Stimulated activated CD8-positive, alpha-beta memory T cell treated with anti-CD3 and anti-CD28 coated beads, Interleukin-12 subunit alpha, Interleukin-12 subunit beta, amount 100 ng/mL, for 24 hours (primary cell): ENCODE measurements around the gene OVOL2.
"Not testable (repeated sequence)": the region's sequence is repeated elsewhere in the genome, so short reads cannot be mapped to it uniquely, and the experiment has no call there.

Experiments used
- DNase-seq: peaks from one replicate; pipeline ENCODE4 v3.0.0-alpha.2; 2020; ENCODE audit errors: extremely low read depth

Gene OVOL2

GRCh38 chr20:18057101-18057993 lies at the start of gene OVOL2:
Gene OVOL2, minus strand, starts transcription at chr20:18057916. Its CDS starts 282 bp downstream, at chr20:18057634.
- DNase-seq = no peak

- no peak for DNase-seq
Observed at GRCh38 chr20:18103497-18103896, 45.8 kb upstream of the OVOL2 start.

- DNase-seq = no peak
Observed at GRCh38 chr20:18101125-18101810, 43.6 kb upstream of the OVOL2 start.

GRCh38 chr20:18100569-18100968 lies 42.9 kb upstream of the OVOL2 start:
- not testable (repeated sequence) for DNase-seq

DNA sequence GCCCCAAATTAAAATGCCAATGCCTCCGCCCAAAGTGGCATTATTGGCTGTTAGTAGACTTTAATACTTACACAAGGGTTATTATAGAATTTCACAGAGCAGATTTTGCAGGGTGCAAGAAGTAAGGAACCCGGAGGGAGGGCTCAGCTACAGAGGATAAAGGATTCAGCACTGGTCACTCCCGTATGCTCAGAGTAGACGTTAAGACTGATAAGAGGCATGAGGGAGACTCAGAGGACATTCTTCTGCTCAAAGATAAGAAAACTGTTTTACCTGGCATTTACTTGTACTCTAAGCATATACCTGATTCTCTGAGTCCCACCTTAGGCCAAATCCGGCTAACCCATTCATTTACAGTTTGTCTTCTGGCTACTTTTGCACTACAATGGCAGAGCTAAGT lies 36.5 kb upstream of the OVOL2 start:
- DNase-seq = no peak

GRCh38 chr20:18093388-18093787 lies 35.7 kb upstream of the OVOL2 start:
- DNase-seq = no peak

DNA sequence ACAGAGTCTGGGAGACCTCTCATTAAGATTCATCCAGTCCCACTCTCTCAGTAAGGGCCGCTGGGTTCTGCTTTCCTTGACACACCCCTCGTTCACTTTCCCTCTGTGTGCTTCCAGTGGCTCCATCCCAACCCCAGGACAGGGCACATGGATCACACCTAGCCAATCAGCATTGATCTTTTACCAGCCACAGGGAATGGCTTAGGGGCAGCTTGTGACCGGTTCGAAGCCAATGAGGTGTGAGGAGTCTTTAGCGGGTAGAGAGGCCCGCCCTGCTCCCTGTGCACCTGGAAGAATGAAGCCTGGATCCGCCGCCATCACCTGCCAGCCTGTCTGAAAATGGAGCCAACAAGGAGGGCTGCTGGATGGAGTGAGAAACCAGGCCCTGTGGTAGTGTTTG lies 35.2 kb upstream of the OVOL2 start:
- no peak for DNase-seq

DNA sequence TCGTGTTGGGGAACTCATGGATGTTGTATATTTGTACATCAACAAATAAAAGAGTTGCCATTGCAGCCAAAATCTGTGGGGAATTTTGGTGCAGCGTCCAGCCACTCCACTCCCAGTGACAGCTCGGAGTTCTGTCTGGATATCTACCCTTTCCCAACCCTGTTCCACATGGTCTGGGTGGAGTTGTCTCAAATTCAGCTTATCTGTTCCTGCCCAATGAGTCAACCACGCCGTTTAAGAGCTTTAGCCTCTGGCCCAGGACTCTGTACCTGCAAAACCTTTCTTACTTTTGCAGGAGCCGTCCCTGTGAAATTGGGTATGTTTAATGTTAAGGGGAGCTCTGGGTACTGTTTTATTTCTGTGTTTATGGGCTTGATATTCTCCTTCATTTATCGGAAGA lies 33.9 kb upstream of the OVOL2 start:
- DNase-seq = no peak

DNA sequence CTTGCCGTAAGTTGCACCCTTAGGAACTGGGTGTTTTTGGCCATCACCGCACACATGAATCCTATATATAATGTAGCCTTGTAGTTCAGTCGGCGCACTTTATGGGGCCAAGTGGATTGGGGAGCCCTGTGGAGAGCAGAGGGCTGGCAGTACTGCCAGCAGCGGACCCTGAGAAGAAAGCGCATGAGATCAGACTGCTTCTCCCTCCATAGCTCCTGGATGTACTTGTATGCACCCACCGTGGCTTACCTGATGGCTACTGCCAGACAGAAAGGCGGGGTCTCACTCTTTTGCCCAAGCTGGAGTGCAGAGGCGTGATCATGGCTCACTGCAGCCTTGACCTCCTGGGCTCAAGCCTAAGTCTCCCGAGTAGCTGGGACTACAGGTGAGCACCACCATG lies 32.8 kb upstream of the OVOL2 start:
- no peak for DNase-seq

DNA sequence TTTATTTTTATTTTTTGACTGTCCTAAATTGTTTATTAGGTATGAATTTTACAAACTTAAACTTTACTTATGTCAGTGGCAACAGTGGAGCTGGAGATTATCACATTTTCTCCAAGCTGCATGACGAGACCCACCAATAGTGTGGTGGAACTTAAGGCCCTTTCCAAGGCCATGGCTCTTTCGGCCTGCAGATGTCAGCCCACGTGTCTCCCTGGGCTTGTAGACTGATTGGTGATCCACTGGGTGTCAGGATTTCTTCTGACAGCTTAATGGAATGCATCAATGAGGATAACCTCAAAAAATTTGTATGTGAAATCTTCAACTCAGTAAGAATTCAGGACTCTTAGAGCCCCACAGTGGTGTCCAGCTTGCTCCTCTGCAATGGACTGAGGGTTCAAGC lies 32.3 kb upstream of the OVOL2 start:
- no peak for DNase-seq

GRCh38 chr20:18088841-18089240 lies 31.1 kb upstream of the OVOL2 start:
- DNase-seq = not testable (repeated sequence)

GRCh38 chr20:18088298-18088697 lies 30.6 kb upstream of the OVOL2 start:
- DNase-seq = not testable (repeated sequence)

GRCh38 chr20:18087054-18087453 lies 29.3 kb upstream of the OVOL2 start:
- no peak for DNase-seq

DNA sequence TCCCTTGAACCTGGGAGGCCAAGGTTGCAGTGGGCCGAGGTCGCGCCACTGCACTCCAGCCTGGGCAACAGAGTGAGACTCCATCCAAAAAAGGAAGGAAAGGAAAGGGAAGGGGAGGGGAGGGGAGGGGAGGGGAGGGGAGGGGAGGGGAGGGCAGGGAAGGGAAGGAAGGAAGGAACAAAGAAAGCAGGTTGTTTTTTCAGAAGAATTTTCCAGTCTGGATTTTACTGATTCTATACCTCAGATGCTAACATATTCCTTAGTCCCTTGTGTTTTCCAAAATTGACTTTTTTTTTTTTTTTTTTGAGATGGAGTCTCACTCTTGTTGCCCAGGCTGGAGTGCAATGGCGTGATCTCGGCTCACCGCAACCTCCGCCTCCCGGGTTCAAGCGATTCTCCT lies 23.1 kb upstream of the OVOL2 start:
- DNase-seq = not testable (repeated sequence)

GRCh38 chr20:18079756-18080353 lies 22.1 kb upstream of the OVOL2 start:
- DNase-seq = no peak

- DNase-seq = no peak
Observed at GRCh38 chr20:18077157-18077556, 19.4 kb upstream of the OVOL2 start.

GRCh38 chr20:18072532-18072931 lies 14.8 kb upstream of the OVOL2 start:
- DNase-seq = no peak

DNA sequence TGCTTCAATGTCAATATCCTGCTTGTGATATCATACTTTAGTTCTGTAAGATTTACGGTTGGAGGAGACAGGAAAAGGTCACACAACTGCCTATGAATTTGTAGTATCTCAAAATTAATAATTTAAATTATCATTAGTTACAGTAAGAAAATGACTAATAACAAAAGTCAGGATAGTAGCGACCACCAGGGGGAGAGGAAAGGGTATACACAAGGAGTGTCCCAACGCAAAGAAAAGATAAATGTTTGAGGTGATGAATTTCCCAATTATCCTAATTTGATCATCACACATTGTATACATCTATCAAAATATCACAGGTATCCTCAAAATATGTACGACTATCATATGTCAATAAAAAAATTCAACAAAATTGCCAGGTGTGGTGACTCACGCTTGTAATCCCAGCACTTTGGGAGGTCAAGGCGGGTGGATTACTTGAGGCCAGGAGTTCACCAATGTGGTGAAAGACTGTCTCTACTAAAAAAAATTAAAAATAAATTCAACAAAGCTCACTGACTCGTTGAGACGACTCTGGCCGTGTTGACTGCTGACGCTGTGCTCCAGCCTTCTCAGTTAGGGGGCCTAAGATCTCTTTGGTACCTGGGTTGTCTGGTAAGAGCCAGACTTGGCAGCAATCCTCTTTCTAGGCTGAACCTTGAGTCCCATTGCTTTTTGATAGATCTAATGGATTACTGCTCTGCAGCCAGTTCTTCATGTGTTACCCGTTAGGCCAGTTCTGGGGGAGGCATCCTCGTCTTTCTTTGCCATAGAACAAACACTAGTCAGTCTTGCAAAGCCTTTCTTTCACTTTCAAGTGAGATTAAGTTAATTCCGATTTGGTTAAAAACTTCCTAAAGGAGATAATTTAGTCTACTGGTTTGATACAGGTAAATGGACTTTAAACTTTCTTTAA lies 9.0 kb upstream of the OVOL2 start:
- DNase-seq = no peak

DNA sequence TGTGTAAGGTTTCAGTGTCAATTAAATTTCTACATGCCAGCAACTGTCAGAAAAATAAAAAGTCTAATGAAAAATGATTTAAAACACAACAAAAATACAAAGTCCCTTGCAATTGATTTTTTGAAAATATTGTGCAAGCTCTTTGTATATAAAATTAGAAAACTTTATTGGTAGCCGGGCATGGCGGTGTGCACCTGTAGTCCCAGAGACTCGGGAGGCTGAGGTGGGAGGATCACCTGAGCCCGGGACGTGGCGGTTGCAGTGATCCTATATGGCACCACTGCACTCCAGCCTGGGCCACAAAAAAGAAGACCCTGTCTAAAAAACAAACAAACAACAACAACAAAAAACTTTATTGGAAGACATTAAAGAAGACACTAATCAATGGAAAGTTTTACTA lies 6.0 kb upstream of the OVOL2 start:
- DNase-seq = no peak

DNA sequence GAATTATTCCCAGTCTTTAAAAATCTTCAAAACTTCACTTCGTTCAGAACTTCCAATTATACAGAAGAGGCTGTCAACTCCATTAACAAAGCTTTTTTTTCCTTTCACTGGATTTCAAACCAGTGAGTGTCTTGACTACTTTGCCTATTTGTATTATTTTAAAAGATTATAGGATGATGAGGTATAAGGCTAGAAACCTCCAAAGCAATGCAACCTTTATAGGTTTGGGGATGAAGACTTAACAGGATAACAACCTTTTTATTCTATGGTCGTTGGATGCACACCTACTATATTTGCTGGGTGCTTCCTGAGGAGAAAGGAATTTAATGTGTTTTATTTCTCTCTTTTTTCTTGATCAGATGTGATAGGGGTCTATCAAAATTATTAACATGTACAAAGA lies 1.9 kb upstream of the OVOL2 start:
- DNase-seq = no peak

DNA sequence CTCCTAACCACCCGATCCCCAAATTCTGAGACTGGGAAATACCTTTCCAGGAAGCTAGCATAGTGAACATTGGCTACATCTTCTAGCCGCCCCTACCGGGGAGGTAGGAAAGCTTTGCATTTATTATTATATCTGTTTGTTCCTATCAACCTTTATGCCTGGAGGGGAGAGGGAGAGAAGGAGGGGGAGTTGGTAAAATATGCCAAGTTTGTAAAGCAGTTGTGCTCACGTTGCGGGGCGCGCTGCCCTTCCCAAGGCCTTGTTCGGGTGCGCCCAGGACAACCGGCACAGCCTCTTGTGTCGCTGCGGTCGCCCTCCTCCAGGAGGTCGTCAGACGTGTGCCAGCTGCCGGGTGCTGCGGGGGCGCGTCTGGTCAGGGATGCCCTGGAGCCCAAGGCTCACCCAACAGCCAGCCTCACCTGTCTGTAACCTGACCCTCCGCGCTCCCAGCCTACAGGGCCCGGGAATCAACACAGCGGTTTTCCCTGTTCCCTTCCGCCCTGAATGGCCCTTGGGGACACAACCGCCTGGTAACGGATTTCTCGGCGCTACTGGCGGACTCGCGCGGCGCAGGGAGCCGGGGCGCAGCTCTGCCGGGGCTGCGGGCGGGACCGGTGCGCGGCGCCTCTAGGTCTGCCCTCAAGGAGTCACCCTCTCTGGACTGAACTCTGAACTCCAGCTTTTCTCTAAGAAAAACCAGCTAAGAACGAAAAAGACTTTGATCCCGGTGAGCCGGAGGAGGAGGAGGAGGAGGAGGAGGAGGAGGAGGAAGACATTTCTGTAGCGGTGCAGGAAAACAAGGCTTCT lies 1.1 kb upstream of the OVOL2 start:
- no peak for DNase-seq
